H9 (cell line): ENCODE data around the gene VASN. TPM values are rescaled to one million over a fixed set of nuclear protein-coding genes. Genes with fewer than 3 reads are reported as not detected.

Experiments
- DNase-seq: peaks from one replicate; pipeline ENCODE4 v3.0.0-alpha.2; 2017
- H2AFZ ChIP-seq: one replicate; pipeline ENCODE4 v1.6.1; 2013; ENCODE audit warnings: mild to moderate bottlenecking, low read length, control low read depth, moderate library complexity
- H2AK5ac ChIP-seq: 2 replicates; pipeline ENCODE4 v1.6.1; 2013; ENCODE audit warnings: low read length, control low read depth, mixed read lengths; ENCODE audit not compliant: insufficient read length
- H2BK120ac ChIP-seq: one replicate; pipeline ENCODE4 v1.6.1; 2013; ENCODE audit warnings: low read depth, mild to moderate bottlenecking, low read length, control low read depth, inconsistent platforms; ENCODE audit not compliant: poor library complexity, severe bottlenecking
- H2BK12ac ChIP-seq: 2 replicates; pipeline ENCODE4 v1.6.1; 2013; ENCODE audit warnings: low read length, control low read depth, mixed read lengths, low read depth; ENCODE audit not compliant: insufficient read length
- H2BK15ac ChIP-seq: 2 replicates; pipeline ENCODE4 v1.6.1; 2013; ENCODE audit warnings: low read depth, low read length, control low read depth
- H2BK20ac ChIP-seq: one replicate; pipeline ENCODE4 v1.6.1; 2013; ENCODE audit warnings: low read depth, mild to moderate bottlenecking, low read length, control low read depth, inconsistent platforms; ENCODE audit not compliant: poor library complexity, severe bottlenecking
- H2BK5ac ChIP-seq: 2 replicates; pipeline ENCODE4 v1.6.1; 2013; ENCODE audit warnings: low read length, control low read depth, mixed read lengths; ENCODE audit not compliant: insufficient read length
- H3K14ac ChIP-seq: 2 replicates; pipeline ENCODE4 v1.6.1; 2013; ENCODE audit warnings: low read length, control low read depth; ENCODE audit not compliant: insufficient read depth
- H3K18ac ChIP-seq: 2 replicates; pipeline ENCODE4 v1.6.1; 2013; ENCODE audit warnings: low read depth, mild to moderate bottlenecking, mixed read lengths, low read length, control low read depth; ENCODE audit not compliant: insufficient read length
- H3K23ac ChIP-seq: 2 replicates; pipeline ENCODE4 v1.6.1; 2013; ENCODE audit warnings: low read length, control low read depth, mixed read lengths, low read depth; ENCODE audit not compliant: insufficient read length
- H3K23me2 ChIP-seq: 2 replicates; pipeline ENCODE4 v1.6.1; 2013; ENCODE audit warnings: low read depth, mild to moderate bottlenecking, mixed read lengths, low read length, control low read depth; ENCODE audit not compliant: insufficient read length, poor library complexity, severe bottlenecking
- H3K27ac ChIP-seq: 2 replicates; pipeline ENCODE4 v1.5.1; 2013; ENCODE audit warnings: low read length, control low read depth, mixed read lengths, low read depth; ENCODE audit not compliant: insufficient read length
- H3K27me3 ChIP-seq: 2 replicates; pipeline ENCODE4 v1.6.1; 2013; ENCODE audit warnings: low read length, control low read depth, inconsistent platforms; ENCODE audit not compliant: insufficient read depth
- H3K4ac ChIP-seq: 2 replicates; pipeline ENCODE4 v1.6.1; 2013; ENCODE audit warnings: low read depth, mild to moderate bottlenecking, control low read depth, inconsistent platforms, low read length, moderate library complexity
- H3K4me1 ChIP-seq: 2 replicates; pipeline ENCODE4 v1.6.1; 2013; ENCODE audit warnings: low read length, control low read depth, inconsistent platforms; ENCODE audit not compliant: insufficient read depth
- H3K4me2 ChIP-seq: 2 replicates; pipeline ENCODE4 v1.6.1; 2013; ENCODE audit warnings: low read length, control low read depth, mixed read lengths; ENCODE audit not compliant: insufficient read length, insufficient read depth
- H3K56ac ChIP-seq: 2 replicates; pipeline ENCODE4 v1.6.1; 2013; ENCODE audit warnings: low read depth, mild to moderate bottlenecking, mixed read lengths, low read length, control low read depth; ENCODE audit not compliant: insufficient read length
- H3K79me1 ChIP-seq: 2 replicates; pipeline ENCODE4 v1.6.1; 2013; ENCODE audit warnings: low read depth, mild to moderate bottlenecking, moderate library complexity, low read length, control low read depth, inconsistent platforms; ENCODE audit not compliant: insufficient read depth, poor library complexity, severe bottlenecking
- H3K79me2 ChIP-seq: 2 replicates; pipeline ENCODE4 v1.6.1; 2013; ENCODE audit warnings: low read length, control low read depth, inconsistent platforms; ENCODE audit not compliant: insufficient read depth
- H3K9ac ChIP-seq: 2 replicates; pipeline ENCODE4 v1.6.1; 2013; ENCODE audit warnings: low read length, control low read depth, mixed read lengths; ENCODE audit not compliant: insufficient read length; ENCODE audit errors: extremely low read depth
- H3K9me3 ChIP-seq: one replicate; pipeline ENCODE4 v1.6.1; 2013; ENCODE audit warnings: low read depth, low read length, inconsistent platforms; ENCODE audit not compliant: control insufficient read depth
- H3T11ph ChIP-seq: one replicate; pipeline ENCODE4 v1.6.1; 2013; ENCODE audit warnings: mild to moderate bottlenecking, low read length, control low read depth, inconsistent platforms
- H4K20me1 ChIP-seq: one replicate; pipeline ENCODE4 v1.6.1; 2013; ENCODE audit not compliant: control insufficient read depth, insufficient read length, insufficient read depth
- H4K5ac ChIP-seq: 2 replicates; pipeline ENCODE4 v1.6.1; 2013; ENCODE audit warnings: low read depth, mild to moderate bottlenecking, mixed read lengths, low read length, control low read depth; ENCODE audit not compliant: insufficient read length
- H4K8ac ChIP-seq: replicated peaks from 2 replicates; pipeline ENCODE4 v1.6.1; 2013; ENCODE audit warnings: low read length, control low read depth, mixed read lengths, low read depth; ENCODE audit not compliant: insufficient read length
- H4K91ac ChIP-seq: 2 replicates; pipeline ENCODE4 v1.6.1; 2013; ENCODE audit warnings: low read depth, mild to moderate bottlenecking, moderate library complexity, mixed read lengths, low read length, control low read depth; ENCODE audit not compliant: insufficient read length
- H3K27ac Mint-ChIP-seq, 3 experiments: 2 replicates in 2 of 3; 3 replicates in 1 of 3; pipeline ENCODE4 v1.8.0; 2020 to 2021; ENCODE audit warnings: mixed read lengths in 3 of 3, mild to moderate bottlenecking in 1 of 3, moderate library complexity in 1 of 3
- H3K27me3 Mint-ChIP-seq: 2 replicates; pipeline ENCODE4 v1.8.0; 2021; ENCODE audit warnings: low read depth, mild to moderate bottlenecking, moderate library complexity, mixed read lengths
- H3K36me3 Mint-ChIP-seq, 3 experiments: 2 replicates in 2 of 3; 3 replicates in 1 of 3; pipeline ENCODE4 v1.8.0; 2020 to 2021; ENCODE audit warnings: low read depth in 3 of 3, mixed read lengths in 3 of 3; ENCODE audit not compliant: insufficient read depth in 1 of 3
- H3K4me1 Mint-ChIP-seq, 2 experiments: 2 replicates each; pipeline ENCODE4 v1.8.0; 2020; ENCODE audit warnings: mixed read lengths in 2 of 2
- H3K4me3 Mint-ChIP-seq, 2 experiments: 2 replicates in 1 of 2; 3 replicates in 1 of 2; pipeline ENCODE4 v1.8.0; 2020 to 2021; ENCODE audit warnings: mild to moderate bottlenecking in 2 of 2, mixed read lengths in 2 of 2, moderate library complexity in 1 of 2
- H3K9me3 Mint-ChIP-seq, 2 experiments: 2 replicates in 1 of 2; 3 replicates in 1 of 2; pipeline ENCODE4 v1.8.0; 2020; ENCODE audit warnings: mild to moderate bottlenecking in 2 of 2, mixed read lengths in 2 of 2, moderate library complexity in 1 of 2
- WGBS: extraction: QIAGEN DNeasy Blood & Tissue Kit; methylation state at CpG from one replicate; pipeline ENCODE4 v1.1.7; 2013; ENCODE audit warnings: missing lambda C conversion rate, low lambda C conversion rate, mixed read lengths; ENCODE audit not compliant: insufficient read length; ENCODE audit errors: extremely low coverage; 5-methylcytosine and 5-hydroxymethylcytosine counted together
- total RNA-seq: library from RNA; stranded (reverse); gene quantifications from 2 replicates; pipeline ENCODE4 v1.2.1, GENCODE V29; 2021
- TF ChIP-seq, protein P1 (sequence below): fragments of 200-600 bp; sonication (generic); conservative IDR thresholded peaks from 3 replicates; pipeline ENCODE4 v1.8.0; 2021; ENCODE audit warnings: antibody characterized with exemption, mild to moderate bottlenecking

The VASN gene
- total RNA-seq, 1 experiment from 2014 or later: 11.0 TPM

DNA sequence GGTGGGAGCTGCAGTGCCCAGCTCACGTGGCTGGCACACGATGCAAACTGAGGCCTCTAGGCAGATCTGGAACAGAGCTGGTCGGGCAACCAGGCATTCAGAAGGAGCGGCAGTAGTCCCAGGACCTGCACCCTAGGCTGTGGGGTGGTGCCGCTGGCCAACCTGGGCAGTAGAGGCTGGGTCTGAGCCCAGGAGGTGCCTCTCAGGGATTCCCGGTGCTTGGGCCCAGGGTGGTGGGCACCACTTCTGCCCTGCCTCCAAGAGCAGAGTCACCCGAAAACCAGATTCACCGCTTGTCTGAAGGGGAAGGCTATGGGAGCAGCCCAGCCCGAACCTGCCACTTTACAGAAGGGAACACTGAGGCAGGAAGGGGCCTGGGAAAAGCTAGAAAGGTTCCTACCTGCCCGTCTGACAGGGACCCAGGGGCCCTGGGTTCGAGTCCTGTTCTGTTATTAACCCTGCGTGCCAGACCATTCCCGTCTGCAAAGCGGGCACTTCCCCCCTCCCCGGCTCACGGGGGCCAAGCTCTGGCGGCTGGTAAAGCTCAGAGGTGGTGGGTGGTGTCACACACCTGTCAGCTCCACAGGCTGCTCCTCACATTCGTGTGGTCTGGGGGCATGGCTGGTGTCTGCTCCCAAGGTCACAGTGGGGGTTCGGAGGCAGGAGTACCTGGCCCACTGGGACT, 38.9 kb upstream of the VASN start:
- Histone ChIP-seq H2AFZ (no peak overlapping the region), H3K27ac (no peak overlapping the region), H3K79me2 (no peaks in the 10 kb centered on the region; the same call in 1 of the 2 replicates), H3K4me2 (no peak overlapping the region), H4K8ac (no peak overlapping the region), H3K18ac (no peak overlapping the region), H4K91ac (no peak overlapping the region), H2BK15ac (no peak overlapping the region), H3K9ac (no peak overlapping the region), H3K27me3 (no peaks in the 10 kb centered on the region), H4K5ac (no peak overlapping the region), H4K20me1 (no peaks in the 10 kb centered on the region), H3K4ac (no peak overlapping the region), H3K23me2 (peaks cover 3% of the 10 kb centered on the region), H3K4me1 (no peaks in the 10 kb centered on the region), H3K9me3 (no peaks in the 10 kb centered on the region), H2BK5ac (no peak overlapping the region), H2BK12ac (no peak overlapping the region), H3K56ac (no peak overlapping the region), H3K23ac (no peak overlapping the region), H2AK5ac (no peak overlapping the region), H2BK20ac (no peak overlapping the region), H3T11ph (no peak overlapping the region), H3K14ac (no peak overlapping the region), H2BK120ac (no peak overlapping the region), H3K79me1 (no peaks in the 10 kb centered on the region)
- Mint-ChIP-seq H3K27ac (no peak overlapping the region), H3K9me3 (no peaks in the 10 kb centered on the region), H3K27me3 (no peaks in the 10 kb centered on the region), H3K4me1 (peaks cover 4 to 8% of the 10 kb centered on the region in 2 experiments), H3K36me3 (peaks cover 4 to 15% (median 10%) of the 10 kb centered on the region in 3 experiments; a peak in 5 of 7 replicates), H3K4me3 (no peak overlapping the region)
- TF ChIP-seq, protein P1, sequence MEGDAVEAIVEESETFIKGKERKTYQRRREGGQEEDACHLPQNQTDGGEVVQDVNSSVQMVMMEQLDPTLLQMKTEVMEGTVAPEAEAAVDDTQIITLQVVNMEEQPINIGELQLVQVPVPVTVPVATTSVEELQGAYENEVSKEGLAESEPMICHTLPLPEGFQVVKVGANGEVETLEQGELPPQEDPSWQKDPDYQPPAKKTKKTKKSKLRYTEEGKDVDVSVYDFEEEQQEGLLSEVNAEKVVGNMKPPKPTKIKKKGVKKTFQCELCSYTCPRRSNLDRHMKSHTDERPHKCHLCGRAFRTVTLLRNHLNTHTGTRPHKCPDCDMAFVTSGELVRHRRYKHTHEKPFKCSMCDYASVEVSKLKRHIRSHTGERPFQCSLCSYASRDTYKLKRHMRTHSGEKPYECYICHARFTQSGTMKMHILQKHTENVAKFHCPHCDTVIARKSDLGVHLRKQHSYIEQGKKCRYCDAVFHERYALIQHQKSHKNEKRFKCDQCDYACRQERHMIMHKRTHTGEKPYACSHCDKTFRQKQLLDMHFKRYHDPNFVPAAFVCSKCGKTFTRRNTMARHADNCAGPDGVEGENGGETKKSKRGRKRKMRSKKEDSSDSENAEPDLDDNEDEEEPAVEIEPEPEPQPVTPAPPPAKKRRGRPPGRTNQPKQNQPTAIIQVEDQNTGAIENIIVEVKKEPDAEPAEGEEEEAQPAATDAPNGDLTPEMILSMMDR: no peak
- WGBS: no CpG with 5 or more reads among the region's 19 CpGs
- no peak for DNase-seq
